Measurements from ENCODE around the gene COX7B2. TPM values are rescaled to one million over a fixed set of nuclear protein-coding genes. Genes with fewer than 3 reads are reported as not detected.

Gene COX7B2
- total RNA-seq, 1 experiment from 2014 or later, result 15.4 TPM

DNA sequence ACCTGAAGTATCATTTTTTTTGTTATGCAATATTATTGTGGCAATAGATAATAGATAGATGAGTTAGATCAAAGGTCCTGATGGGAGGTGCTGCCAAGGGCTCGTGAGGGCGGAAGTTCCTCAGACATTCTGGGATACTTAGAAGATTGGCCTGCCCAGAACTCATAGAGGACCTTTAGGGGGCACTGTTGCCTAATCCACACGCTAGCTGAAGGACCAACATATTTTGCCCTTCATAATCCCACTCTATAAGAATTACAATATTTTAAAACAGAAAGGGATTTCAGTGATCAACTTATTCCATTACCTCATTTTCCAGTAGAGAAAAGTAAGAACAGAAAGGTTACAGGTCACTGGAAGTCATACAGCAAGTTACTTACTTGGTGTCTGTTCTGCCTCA lies 22.9 kb upstream of the COX7B2 start:
- BruUV-seq (replicated peaks), result no TSS peak
- no peaks in the 10 kb centered on the region for H3K79me2 ChIP-seq (ENCODE audit: low read depth)
- H3K27me3 ChIP-seq (ENCODE audit: insufficient read depth, low read depth), result peaks cover 3% of the 10 kb centered on the region; the same call in 1 of the 2 replicates
- TF ChIP-seq, protein P1, sequence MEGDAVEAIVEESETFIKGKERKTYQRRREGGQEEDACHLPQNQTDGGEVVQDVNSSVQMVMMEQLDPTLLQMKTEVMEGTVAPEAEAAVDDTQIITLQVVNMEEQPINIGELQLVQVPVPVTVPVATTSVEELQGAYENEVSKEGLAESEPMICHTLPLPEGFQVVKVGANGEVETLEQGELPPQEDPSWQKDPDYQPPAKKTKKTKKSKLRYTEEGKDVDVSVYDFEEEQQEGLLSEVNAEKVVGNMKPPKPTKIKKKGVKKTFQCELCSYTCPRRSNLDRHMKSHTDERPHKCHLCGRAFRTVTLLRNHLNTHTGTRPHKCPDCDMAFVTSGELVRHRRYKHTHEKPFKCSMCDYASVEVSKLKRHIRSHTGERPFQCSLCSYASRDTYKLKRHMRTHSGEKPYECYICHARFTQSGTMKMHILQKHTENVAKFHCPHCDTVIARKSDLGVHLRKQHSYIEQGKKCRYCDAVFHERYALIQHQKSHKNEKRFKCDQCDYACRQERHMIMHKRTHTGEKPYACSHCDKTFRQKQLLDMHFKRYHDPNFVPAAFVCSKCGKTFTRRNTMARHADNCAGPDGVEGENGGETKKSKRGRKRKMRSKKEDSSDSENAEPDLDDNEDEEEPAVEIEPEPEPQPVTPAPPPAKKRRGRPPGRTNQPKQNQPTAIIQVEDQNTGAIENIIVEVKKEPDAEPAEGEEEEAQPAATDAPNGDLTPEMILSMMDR (conservative IDR thresholded peaks at IDR 0.05), result peak; percentile 40; the same call in 1 of the 2 replicates
- TF ChIP-seq EZH2 (IDR thresholded peaks at IDR 0.05; ENCODE audit: low read depth), result no peak
- no peaks in the 10 kb centered on the region for H3K9me2 ChIP-seq (ENCODE audit: insufficient read depth)
- no peak overlapping the region for H3K27ac ChIP-seq
- intact Hi-C loops (cut with micrococcal nuclease; ENCODE audit: unreplicated experiment), result loop anchor here (10.0 kb wide), 1 partner anchor 453 kb away; no protein-coding TSS in a partner anchor
- peaks cover 10% of the 10 kb centered on the region; the same call in 1 of the 2 replicates for H3K4me1 ChIP-seq (replicated peaks; ENCODE audit: insufficient read depth)
- H3F3A ChIP-seq (ENCODE audit: insufficient read depth, low read depth), result no peaks in the 10 kb centered on the region
- no peaks in the 10 kb centered on the region for H3K36me3 ChIP-seq (ENCODE audit: low read depth)
- ChIA-PET POLR2A (ENCODE audit: unreplicated experiment) (no interaction called here), CTCF (no interaction called here)
- no peak overlapping the region for H2AFZ ChIP-seq
- no peak for DNase-seq
- no peak overlapping the region for H3K4me3 ChIP-seq
- H4K20me1 ChIP-seq (ENCODE audit: insufficient read depth), result no peaks in the 10 kb centered on the region
- no peak overlapping the region for H3K4me2 ChIP-seq
- no peaks in the 10 kb centered on the region for H3K9me3 ChIP-seq (ENCODE audit: insufficient read depth, low read depth)

DNA sequence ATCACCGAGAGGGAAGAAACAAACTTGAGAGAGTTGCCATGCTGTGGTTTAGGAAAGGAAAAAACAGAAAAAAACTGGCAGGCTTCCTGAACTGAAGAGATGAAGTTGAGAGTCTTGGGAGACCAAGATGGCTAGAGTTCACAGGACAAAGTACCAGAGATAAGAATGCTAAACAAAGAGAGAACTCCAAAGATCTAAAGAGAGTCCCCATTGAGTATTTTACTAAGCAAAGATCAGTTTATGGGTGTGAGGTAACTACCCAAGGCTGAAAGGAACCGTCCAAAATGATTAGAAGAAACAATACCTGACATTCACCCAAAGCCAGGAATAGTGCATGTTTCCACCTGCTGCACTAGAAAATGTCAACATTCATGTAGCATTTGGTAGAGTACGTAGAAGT lies 21.8 kb upstream of the COX7B2 start:
- intact Hi-C loops (cut with micrococcal nuclease; ENCODE audit: unreplicated experiment), result loop anchor here (10.0 kb wide), 1 partner anchor 454 kb away; no protein-coding TSS in a partner anchor
- no peaks in the 10 kb centered on the region for H3K36me3 ChIP-seq (ENCODE audit: low read depth)
- no peaks in the 10 kb centered on the region for H3K9me3 ChIP-seq (ENCODE audit: insufficient read depth, low read depth)
- no peaks in the 10 kb centered on the region for H3K79me2 ChIP-seq (ENCODE audit: low read depth)
- H2AFZ ChIP-seq, result no peak overlapping the region
- no peak overlapping the region for H3K4me2 ChIP-seq
- no peak for DNase-seq
- no peaks in the 10 kb centered on the region for H3K9me2 ChIP-seq (ENCODE audit: insufficient read depth)
- no peak overlapping the region for H3K27ac ChIP-seq
- ChIA-PET CTCF (no interaction called here), POLR2A (ENCODE audit: unreplicated experiment) (no interaction called here)
- peaks cover 3% of the 10 kb centered on the region; the same call in 1 of the 2 replicates for H3K27me3 ChIP-seq (ENCODE audit: insufficient read depth, low read depth)
- no TSS peak for BruUV-seq (replicated peaks)
- H3K4me1 ChIP-seq (replicated peaks; ENCODE audit: insufficient read depth), result peaks cover 10% of the 10 kb centered on the region; the same call in 1 of the 2 replicates
- no peaks in the 10 kb centered on the region for H4K20me1 ChIP-seq (ENCODE audit: insufficient read depth)
- TF ChIP-seq, protein P1 (conservative IDR thresholded peaks at IDR 0.05), result no peak
- TF ChIP-seq EZH2 (IDR thresholded peaks at IDR 0.05; ENCODE audit: low read depth), result no peak
- H3K4me3 ChIP-seq, result no peak overlapping the region
- H3F3A ChIP-seq (ENCODE audit: insufficient read depth, low read depth), result no peaks in the 10 kb centered on the region

- no peaks in the 10 kb centered on the region for H4K20me1 ChIP-seq (ENCODE audit: insufficient read depth)
- H2AFZ ChIP-seq, result no peak overlapping the region
- peaks cover 3% of the 10 kb centered on the region; the same call in 1 of the 2 replicates for H3K27me3 ChIP-seq (ENCODE audit: insufficient read depth, low read depth)
- no peak for TF ChIP-seq EZH2 (IDR thresholded peaks at IDR 0.05; ENCODE audit: low read depth)
- TF ChIP-seq, protein P1 (conservative IDR thresholded peaks at IDR 0.05), result no peak
- ChIA-PET POLR2A (ENCODE audit: unreplicated experiment) (no interaction called here), CTCF (interaction anchor here (0.6 kb wide), 2 partner anchors 8 to 15 kb away, joined by 3 read pairs; no protein-coding TSS in a partner anchor)
- no peaks in the 10 kb centered on the region for H3K79me2 ChIP-seq (ENCODE audit: low read depth)
- BruUV-seq (replicated peaks), result no TSS peak
- H3K36me3 ChIP-seq (ENCODE audit: low read depth), result no peaks in the 10 kb centered on the region
- H3K4me1 ChIP-seq (replicated peaks; ENCODE audit: insufficient read depth), result no peaks in the 10 kb centered on the region
- H3K9me3 ChIP-seq (ENCODE audit: insufficient read depth, low read depth), result no peaks in the 10 kb centered on the region
- DNase-seq, result no peak
- no peak overlapping the region for H3K27ac ChIP-seq
- intact Hi-C loops (cut with micrococcal nuclease; ENCODE audit: unreplicated experiment), result no loop called here
- no peaks in the 10 kb centered on the region for H3K9me2 ChIP-seq (ENCODE audit: insufficient read depth)
- no peak overlapping the region for H3K4me2 ChIP-seq
- no peak overlapping the region for H3K4me3 ChIP-seq
- no peaks in the 10 kb centered on the region for H3F3A ChIP-seq (ENCODE audit: insufficient read depth, low read depth)
Observed at GRCh38 chr4:46927201-46927600, 18.2 kb upstream of the COX7B2 start.
